ENCODE measurements around the gene PSTPIP1.
A peak's percentile ranks its signal among the peaks of the same experiment; 100 is the strongest.

PSTPIP1 gene

GRCh38 chr15:77070180-77070494, 75.2 kb downstream of the PSTPIP1 start:
- no peak for DNase-seq (ENCODE audit: low read depth in 3 of 3)

GRCh38 chr15:77070495-77071304, 75.8 kb downstream of the PSTPIP1 start, which contains the start of gene TSPAN3:
Gene TSPAN3, minus strand, starts transcription at chr15:77071109. Its CDS starts 155 bp downstream, at chr15:77070954.
- DNase-seq (ENCODE audit: low read depth in 3 of 3) = peak; percentile 83 to 92 (median 83)

GRCh38 chr15:77071305-77072223, 76.6 kb downstream of the PSTPIP1 start:
- DNase-seq (ENCODE audit: low read depth in 3 of 3) = no peak

- DNase-seq (ENCODE audit: low read depth in 3 of 3) = no peak
Observed at GRCh38 chr15:77074350-77074749, 79.4 kb downstream of the PSTPIP1 start.

- no peak for DNase-seq (ENCODE audit: low read depth in 3 of 3)
Observed at GRCh38 chr15:77075528-77075927, 80.6 kb downstream of the PSTPIP1 start.

- DNase-seq (ENCODE audit: low read depth in 3 of 3) = no peak
Observed at GRCh38 chr15:77076323-77076915, 81.5 kb downstream of the PSTPIP1 start.

GRCh38 chr15:77081971-77082370, 87.0 kb downstream of the PSTPIP1 start:
- DNase-seq (ENCODE audit: low read depth in 3 of 3) = no peak

GRCh38 chr15:77083381-77084160, 88.6 kb downstream of the PSTPIP1 start:
- DNase-seq (ENCODE audit: low read depth in 3 of 3) = peak; percentile 19 to 59 (median 35)

- DNase-seq (ENCODE audit: low read depth in 3 of 3) = no peak
Observed at GRCh38 chr15:77084436-77084835, 89.5 kb downstream of the PSTPIP1 start.

GRCh38 chr15:77085297-77085696, 90.4 kb downstream of the PSTPIP1 start:
- no peak for DNase-seq (ENCODE audit: low read depth in 3 of 3)

Measured in stimulated activated CD4-positive, alpha-beta T cell treated with anti-CD3 and anti-CD28 coated beads, TNF-alpha, amount 100 ng/mL, for 24 hours (primary cell).